NCI-H526 (cell line): ENCODE data around the gene SKA2.
A peak's percentile ranks its signal among the peaks of the same experiment; 100 is the strongest.
"Not testable (repeated sequence)": the region's sequence is repeated elsewhere in the genome, so short reads cannot be mapped to it uniquely, and the experiment has no call there.

Experiments used
- DNase-seq, 2 experiments: peaks; one replicate each; lab custom pipeline; 2025; lab: John Stamatoyannopoulos, UW

SKA2 gene

DNA sequence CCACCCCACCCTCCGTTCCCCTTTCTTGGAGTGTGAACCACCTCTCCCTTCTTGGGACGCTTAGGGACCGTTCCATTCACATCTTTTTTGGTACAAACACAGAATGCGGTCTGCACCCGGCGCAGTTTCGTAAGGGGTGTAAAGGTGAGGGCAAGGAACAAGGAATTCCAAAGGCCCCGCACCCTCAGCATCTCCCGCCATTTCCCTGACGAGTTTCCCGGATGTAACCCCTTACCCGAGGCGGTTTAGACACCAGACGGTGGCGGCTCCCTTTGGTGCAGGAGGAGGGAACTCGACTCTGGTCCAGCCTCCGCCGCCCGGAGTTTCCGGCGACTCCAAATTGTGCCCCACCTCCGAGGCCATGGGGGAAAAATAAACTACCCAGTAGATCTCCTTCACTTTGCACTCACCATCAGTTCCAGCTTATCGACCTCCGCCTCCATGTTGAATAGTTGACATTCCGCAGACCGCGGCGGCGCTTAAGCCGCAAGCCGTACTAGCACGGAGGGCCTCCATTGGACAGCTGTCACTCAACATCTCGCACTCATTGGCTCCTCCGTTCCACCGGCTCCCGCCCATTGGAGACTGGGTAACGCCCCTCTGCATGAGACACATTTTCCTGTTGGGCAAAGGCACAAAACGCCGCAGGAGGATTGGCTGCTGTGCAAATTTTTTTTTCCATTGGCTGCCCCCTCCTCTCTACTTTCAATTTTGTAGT lies at the start of gene SKA2:
SKA2 (minus strand) TSS at position 466 of the 718 bp plus-strand sequence; CDS start at position 443, 23 bp downstream.
- DNase-seq: peak; percentile 100

GRCh38 chr17:59202320-59202719 lies 47.3 kb upstream of the SKA2 start:
- DNase-seq: no peak

DNA sequence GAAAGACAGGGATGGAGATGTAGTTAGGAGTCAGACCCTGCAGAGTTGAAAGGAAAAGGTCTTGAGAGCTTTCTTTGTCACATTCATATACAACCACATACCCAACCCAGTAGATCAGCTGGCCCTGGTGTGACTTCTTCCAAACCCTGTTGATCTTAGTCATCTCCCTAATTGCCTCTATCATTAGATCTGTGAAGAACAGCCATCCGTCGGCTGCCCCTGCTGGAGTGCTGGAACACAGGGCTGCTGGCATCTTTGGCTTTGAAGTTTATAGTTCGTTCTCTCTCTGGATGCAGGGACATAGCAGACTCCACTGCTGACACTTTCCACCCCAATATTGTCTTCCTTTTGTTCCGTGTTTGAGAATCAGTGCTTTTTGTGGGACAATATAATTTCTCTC lies 44.4 kb upstream of the SKA2 start:
- no peak for DNase-seq

GRCh38 chr17:59193336-59193862 lies 38.4 kb upstream of the SKA2 start:
- DNase-seq: no peak

DNA sequence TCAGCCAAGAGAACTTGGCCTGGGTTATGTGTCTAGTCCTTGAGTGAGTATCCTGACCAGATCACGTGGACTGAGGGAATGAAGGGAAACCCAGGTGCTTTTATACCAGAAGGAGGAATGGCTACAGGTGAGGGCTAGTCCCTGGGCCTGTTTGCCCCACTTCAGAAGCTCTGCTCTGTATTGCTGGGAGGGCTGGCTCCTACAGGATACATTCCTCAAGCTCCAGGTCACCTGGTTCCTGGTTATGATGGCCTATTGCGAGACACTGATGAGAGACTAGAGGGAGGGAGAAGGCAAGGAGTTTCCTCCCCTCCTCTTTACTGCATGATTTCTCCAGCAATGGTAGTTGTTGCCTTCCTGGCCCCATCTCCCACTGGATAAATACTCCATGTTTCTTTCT lies 35.8 kb upstream of the SKA2 start:
- DNase-seq: no peak

- no peak for DNase-seq
Observed at GRCh38 chr17:59186850-59187249, 31.9 kb upstream of the SKA2 start.

DNA sequence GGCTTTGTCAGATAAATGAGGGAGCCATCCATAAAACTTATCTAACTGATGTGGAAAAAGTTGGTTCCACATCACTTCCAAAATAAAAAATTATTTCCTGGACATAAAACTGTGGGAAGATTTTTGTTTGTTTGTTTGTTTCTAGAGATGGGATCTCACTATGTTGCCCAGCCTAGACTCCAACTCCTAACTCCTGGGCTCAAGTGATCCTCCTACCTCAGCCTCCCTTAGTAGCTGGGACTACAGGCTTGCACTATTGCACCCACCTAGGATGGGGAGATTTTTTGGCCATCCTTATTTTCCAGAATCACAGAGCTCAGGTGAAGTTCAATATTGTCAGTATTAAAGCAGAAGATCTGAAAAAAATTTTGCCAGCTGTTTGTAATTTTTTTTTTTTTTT lies 31.0 kb upstream of the SKA2 start:
- no peak for DNase-seq

- no peak for DNase-seq
Observed at GRCh38 chr17:59181481-59181880, 26.5 kb upstream of the SKA2 start.

DNA sequence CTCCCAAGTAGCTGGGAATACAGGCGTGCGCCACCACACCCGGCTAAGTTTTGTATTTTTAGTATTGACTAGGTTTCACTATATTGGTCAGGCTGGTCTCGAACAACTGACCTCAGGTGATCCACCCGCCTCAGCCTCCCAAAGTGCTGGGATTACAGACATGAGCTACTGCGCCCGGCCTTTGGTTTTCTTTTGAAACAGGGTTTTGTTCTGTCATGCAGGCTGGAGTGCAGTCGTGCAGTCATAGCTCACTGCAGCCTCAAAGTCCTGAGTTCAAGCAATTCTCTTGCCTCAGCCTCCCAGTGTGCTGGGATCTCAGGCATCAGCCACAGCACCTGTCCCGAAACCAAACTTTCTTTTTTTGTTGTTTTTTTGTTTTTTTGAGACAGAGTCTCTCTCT lies 25.6 kb upstream of the SKA2 start:
- DNase-seq: no peak

DNA sequence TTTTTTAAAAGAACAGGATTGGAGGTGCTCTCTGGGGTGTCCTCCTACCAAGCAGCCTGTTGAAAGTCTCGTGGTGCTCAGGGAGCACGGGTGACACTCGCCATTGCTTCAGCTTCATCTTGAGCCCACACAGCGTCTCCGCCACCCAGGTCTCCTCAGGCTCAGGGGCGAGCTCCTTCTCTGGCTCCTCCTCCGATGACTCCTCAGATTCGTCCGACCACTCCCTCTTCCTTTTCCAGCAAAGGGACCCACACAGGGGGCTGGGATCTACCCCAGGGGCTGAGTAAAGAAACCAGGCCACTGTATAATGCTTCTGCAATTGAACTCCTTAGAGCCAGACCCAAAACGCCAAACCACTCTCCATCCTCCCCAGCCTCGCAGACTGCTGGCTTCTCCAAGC lies 24.6 kb upstream of the SKA2 start:
- DNase-seq: not testable (repeated sequence)

- no peak for DNase-seq
Observed at GRCh38 chr17:59178266-59178985, 23.4 kb upstream of the SKA2 start.

DNA sequence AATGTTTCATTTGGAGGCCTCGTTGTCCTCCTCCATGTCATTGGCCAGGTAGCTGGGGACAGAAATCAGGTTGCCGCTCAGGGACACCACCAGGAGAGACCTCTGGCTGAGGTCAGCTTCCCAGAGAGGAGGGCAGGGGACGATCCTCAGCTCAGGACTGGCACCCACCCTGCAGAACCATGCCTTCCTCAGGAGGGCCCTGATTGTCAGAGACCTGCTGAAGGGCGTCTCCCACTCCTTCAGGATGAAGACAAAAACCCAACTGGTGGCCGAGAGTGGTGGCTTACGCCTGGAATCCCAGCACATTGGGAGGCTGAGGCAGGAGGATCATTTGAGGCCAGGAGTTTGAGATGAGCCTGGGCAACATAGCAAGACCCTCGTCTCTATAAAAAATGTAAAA lies 20.1 kb upstream of the SKA2 start:
- no peak for DNase-seq

GRCh38 chr17:59174671-59175070 lies 19.7 kb upstream of the SKA2 start:
- no peak for DNase-seq

GRCh38 chr17:59172436-59173004 lies 17.5 kb upstream of the SKA2 start:
- no peak for DNase-seq

DNA sequence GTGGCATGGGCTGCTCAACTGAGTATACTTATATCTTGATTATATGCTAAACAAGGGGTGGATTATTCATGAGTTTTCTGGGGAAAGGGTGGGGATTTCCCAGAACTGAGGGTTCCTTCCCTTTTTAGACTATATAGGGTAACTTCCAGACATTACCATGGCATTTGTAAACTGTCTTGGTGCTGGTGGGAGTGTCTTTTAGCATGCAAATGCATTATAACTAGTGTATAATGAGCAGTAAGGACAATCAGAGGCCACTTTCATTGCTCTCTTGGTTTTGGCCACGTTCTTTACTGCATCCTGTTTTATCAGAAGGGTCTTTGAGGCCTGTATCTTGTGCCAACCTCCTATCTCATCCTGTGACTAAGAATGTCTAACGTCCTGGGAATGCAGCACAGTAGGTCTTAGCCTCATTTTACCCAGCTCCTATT lies 12.6 kb upstream of the SKA2 start:
- no peak for DNase-seq

DNA sequence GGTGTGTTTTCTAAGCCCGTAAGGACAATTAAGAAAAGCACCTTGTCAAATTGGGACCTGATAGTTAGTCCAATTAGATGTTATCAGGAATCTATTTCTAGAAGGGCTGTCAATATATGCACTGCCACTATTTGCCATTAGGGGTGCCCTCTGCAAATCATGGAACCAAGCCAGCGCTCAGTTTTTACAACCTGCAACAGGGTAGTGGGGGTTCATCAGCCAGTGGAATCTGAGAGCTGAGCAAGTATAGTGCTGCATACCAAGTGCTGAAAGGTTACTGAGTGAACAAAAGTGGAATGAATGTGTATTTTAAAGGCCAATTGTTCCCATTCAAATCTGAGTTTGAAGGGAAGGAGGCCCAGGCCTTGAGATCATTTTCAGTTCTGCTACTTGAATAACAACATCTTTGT lies 11.0 kb upstream of the SKA2 start:
- DNase-seq: peak; percentile 19 to 49

GRCh38 chr17:59161477-59161876 lies 6.5 kb upstream of the SKA2 start:
- DNase-seq: no peak

- DNase-seq: no peak
Observed at GRCh38 chr17:59160157-59161025, 5.4 kb upstream of the SKA2 start.

DNA sequence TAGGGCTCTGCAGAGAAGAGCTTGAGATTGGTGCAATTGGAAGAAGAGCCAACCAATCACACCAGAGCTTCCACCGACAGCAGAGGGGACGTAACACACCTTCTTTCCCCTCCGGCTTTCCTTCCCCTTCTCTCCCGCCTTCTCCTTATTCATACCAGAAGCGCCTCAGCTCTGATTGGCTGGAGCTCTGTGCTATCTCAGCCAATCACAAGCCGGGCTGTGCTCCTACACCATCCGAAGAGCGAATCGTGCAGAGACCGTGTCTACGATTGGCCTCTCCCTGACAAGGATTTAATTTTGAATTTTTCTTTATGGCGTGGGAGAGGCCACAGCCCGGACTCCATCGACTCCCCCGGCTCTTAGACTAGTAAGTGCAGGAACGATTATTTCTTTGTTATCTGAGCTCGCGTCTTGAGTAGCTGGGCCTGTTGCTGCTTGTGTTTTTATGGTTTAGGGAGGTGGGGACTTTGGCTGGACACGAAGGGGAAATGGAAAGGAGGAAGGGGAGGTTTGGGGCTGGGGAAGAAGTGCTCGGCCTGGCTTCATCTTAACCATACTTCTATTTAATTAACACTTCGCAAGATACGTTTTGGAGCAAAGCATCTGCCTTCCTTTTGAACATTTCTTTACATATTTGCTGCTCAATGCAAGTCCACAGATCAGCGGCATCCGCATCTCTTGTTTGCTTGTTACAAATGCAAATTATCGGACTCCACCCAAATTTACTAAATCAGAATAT lies 622 bp upstream of the SKA2 start, which contains the start of gene PRR11:
PRR11 (plus strand) TSS at position 308 of the 739 bp plus-strand sequence. CDS start 14,007 bp downstream, outside the sequence.
- peak; percentile 100 for DNase-seq

DNA sequence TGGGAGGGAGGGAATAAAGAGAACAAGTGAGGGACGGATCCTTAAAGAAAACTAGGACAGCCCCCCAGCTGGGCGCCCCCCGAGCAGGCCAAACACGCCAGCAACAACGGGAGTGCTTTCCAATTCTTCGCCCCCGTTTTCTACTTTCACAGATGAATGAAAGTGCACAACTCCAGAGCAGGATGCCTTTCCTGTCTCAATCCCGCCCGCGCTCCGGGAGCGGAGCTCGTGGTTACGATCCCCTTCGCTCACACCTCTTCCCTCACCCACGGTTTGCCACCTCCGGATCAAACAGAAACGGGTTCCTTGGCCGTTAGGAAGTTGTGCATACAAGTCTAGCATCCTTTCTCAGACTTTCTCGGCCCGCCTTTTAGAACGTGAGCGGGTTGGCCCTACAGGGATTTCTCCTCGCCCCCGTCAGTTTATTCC lies 680 bp downstream of the SKA2 start:
- peak; percentile 63 to 76 for DNase-seq

DNA sequence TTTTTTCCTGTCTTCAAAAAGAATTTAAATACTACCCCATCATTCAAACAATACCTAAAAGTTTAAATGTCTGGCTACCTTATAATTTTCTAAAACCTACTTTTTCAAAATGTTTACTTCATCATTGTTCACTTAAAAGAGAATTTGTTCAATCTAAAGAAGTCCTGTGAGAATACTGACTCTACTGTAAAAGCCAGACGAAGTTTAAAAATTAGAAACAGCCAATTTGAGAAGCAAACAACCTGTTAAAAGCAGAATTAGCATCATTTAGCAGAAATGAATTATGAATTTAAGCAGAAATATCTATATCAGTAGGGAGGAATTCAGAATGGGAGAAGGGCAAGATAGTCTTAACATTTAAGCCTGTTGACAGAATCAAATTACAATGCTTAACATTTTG lies 2.1 kb downstream of the SKA2 start:
- no peak for DNase-seq
